Measurements from ENCODE around the gene MRPL43. TPM values are rescaled to one million over a fixed set of nuclear protein-coding genes. Genes with fewer than 3 reads are reported as not detected.

Gene MRPL43
- total and polyA plus RNA-seq, 2 experiments from 2014 or later = 83.5 to 145 TPM

DNA sequence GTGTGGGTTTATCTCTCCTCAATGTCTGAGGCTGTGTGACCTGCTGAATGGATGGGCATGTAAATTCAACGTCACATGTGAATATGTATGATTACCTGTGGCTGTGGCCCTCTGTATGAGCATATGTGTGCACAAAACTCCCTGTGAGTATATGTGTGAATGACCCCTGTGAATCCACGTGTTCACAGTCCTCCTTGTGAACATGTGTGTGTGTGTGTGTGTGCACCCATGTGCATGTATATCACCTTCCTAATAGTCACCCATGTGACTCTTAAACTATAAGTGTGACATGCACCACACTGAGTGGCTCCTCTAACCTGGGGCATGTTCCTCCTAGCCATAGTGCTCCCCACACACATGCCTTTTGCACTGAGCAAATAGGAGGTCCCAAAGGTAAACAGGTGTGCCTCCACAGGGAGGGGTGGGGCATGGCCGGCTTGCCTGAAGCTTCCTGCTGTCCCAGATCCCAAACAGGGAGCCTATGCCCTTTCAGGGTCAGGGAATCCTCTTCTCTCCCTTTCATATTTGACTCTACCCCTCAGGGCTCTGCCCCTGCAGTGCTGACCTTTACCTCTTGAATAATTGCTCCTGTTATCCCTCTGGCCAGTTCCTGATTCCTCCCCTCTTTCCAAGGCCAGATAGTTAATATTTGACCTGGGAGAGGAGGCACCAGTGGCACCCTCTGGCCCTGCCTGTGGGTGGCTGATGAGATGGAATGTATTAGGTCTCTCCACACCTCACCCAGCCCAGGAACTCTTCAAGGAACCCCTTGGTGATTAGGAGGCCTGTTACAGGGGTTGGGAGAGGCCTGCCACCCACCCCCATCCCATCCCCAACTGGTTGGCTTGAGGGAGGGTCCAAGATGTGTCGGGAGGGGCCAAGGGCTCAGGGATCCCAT, 16.1 kb downstream of the MRPL43 start:
- Histone ChIP-seq H3K79me2 (ENCODE audit: insufficient read depth) (no peaks in the 10 kb centered on the region), H4K20me1 (ENCODE audit: insufficient read depth) (no peaks in the 10 kb centered on the region), H3K4me1 (ENCODE audit: insufficient read depth) (0 out of 2 replicates have a peak, but pooled peaks cover 6% of the 10 kb centered on the region), H3F3A (ENCODE audit: insufficient read depth) (no peaks in the 10 kb centered on the region), H3K9me3 (ENCODE audit: low read depth) (no peaks in the 10 kb centered on the region), H3K36me3 (ENCODE audit: low read depth) (no peaks in the 10 kb centered on the region), H2AFZ (no peak overlapping the region), H3K4me3 (no peak overlapping the region), H3K9ac (no peak overlapping the region), H3K4me2 (ENCODE audit: unreplicated experiment) (no peak overlapping the region), H3K9me2 (ENCODE audit: insufficient read depth) (no peaks in the 10 kb centered on the region), H3K27me3 (replicated peaks; ENCODE audit: insufficient read depth) (no peaks in the 10 kb centered on the region), H3K27ac (no peak overlapping the region)
- WGBS, 2 experiments (ENCODE audit: low coverage in 1 of 2, low lambda C conversion rate in 2 of 2, missing lambda C conversion rate in 2 of 2) = 71 to 72% methylated on average over 4 of the region's 4 CpGs
- DNase-seq = no peak
- TF ChIP-seq EZH2 (IDR thresholded peaks at IDR 0.05; ENCODE audit: insufficient read depth, poor library complexity, severe bottlenecking) (no peak), EZH2phosphoT487 (IDR thresholded peaks at IDR 0.05; ENCODE audit: insufficient read depth, low read depth) (no peak)
- in situ Hi-C loops (cut with MboI) = no loop called here

DNA sequence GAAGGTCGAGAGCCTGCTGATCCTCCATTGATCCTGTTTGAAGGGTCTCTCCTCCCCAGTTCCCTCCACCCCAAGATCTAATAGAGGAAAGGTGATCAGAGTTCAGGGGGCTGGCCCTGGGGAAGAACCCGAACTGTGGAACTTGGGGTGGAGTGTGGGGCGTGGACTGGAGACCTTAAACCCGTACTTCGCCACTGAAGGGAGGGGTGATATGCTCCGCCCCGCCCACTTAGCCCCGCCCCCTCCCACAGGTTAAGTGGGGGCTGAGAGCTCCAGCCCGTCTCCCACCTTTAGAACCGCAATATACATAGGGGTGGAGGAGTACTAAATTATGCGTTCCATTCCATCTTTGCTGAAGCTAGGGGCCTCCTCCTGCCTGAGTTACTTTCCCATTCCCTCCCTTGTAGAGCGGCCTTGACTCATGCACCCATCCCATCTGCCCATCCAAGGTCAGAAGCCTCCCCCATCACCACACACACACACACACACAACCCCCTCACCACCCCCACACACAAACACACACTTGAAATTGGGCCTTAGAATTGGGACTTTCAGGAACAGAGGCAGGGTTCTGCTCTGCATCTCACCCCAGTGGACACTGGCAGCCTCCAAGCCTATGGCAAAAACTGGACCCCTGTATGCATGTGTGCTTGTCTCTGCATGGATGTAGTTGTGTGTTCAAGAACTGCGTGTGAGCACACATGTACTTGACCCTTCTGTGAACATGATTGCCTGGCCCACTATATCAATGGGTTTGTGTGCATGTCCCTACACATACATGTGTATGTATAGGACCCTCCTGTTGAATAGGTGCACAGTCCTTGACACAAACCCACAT, 17.0 kb downstream of the MRPL43 start:
- DNase-seq = no peak
- Histone ChIP-seq H3K9me2 (ENCODE audit: insufficient read depth) (no peaks in the 10 kb centered on the region), H3K27ac (no peak overlapping the region), H2AFZ (peak overlapping the region; percentile 74; the same call in 1 of the 2 replicates), H3K4me3 (0 out of 2 replicates have a peak overlapping the region, but pooled peaks have one; percentile 63), H3K9me3 (ENCODE audit: low read depth) (no peaks in the 10 kb centered on the region), H3K9ac (no peak overlapping the region), H3K4me1 (ENCODE audit: insufficient read depth) (0 out of 2 replicates have a peak, but pooled peaks cover 6% of the 10 kb centered on the region), H3F3A (ENCODE audit: insufficient read depth) (no peaks in the 10 kb centered on the region), H4K20me1 (ENCODE audit: insufficient read depth) (no peaks in the 10 kb centered on the region), H3K27me3 (replicated peaks; ENCODE audit: insufficient read depth) (no peaks in the 10 kb centered on the region), H3K36me3 (ENCODE audit: low read depth) (no peaks in the 10 kb centered on the region; the same call in 1 of the 2 replicates), H3K4me2 (ENCODE audit: unreplicated experiment) (no peak overlapping the region), H3K79me2 (ENCODE audit: insufficient read depth) (no peaks in the 10 kb centered on the region)
- TF ChIP-seq EZH2 (IDR thresholded peaks at IDR 0.05; ENCODE audit: insufficient read depth, poor library complexity, severe bottlenecking) = no peak
- no peak for TF ChIP-seq EZH2phosphoT487 (IDR thresholded peaks at IDR 0.05; ENCODE audit: insufficient read depth, low read depth)
- 51% methylated on average over 13 of the region's 13 CpGs for WGBS, 2 experiments (ENCODE audit: low coverage in 1 of 2, low lambda C conversion rate in 2 of 2, missing lambda C conversion rate in 2 of 2)
- in situ Hi-C loops (cut with MboI) = no loop called here

DNA sequence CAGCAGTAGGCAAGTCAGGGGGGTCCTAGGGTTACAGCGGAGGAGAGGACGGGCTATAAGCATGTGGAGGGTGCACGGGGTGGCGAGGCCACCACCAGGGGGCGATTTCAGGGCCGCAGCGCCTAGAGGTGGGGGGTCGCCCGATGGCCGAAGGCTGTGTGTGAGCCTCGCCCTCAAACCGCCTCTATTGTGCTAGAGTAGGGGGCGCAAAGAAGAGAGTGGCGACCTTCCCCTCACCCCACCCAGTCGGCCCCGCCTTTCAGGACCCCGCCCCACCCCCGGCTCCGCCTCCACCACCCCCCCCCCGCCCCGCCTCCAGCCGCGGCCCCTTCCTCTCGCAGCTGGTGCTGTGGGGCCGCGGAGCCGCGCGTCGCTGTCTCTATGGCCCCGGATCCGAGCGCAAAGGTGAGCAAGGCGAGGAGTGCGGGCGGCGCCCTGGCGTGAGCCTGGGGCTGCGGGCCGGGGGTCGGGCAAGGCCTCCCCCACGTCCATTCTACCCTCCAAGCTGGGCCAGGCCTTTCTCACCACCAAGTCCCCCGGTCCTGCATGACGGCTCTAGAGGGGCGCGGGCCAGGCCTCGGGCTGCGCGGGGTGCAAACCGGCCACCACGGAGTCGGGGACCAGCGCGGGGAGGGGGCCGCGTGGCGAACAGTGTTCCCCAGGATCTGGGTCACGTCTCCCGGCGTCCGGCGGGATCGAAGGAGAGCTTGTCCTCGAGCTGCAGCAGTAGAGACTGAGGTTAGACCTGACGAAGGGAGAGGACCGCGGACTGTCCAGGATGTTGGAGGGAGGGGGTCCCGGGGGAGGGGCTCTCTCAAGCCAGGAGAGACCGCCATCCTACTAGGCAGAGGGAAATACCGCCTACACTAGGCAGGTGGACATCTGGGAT, 17.9 kb downstream of the MRPL43 start, which contains the start of gene SEMA4G:
Gene SEMA4G (plus strand): TSS at position 318 of the 889 bp plus-strand sequence. CDS start 3,409 bp downstream, outside the sequence.
- Histone ChIP-seq H3K9me2 (ENCODE audit: insufficient read depth) (no peaks in the 10 kb centered on the region), H3K27me3 (replicated peaks; ENCODE audit: insufficient read depth) (no peaks in the 10 kb centered on the region), H3K4me3 (peak within 1 kb of the TSS; percentile 63), H3K9me3 (ENCODE audit: low read depth) (no peaks in the 10 kb centered on the region), H3K4me2 (ENCODE audit: unreplicated experiment) (peak within 1 kb of the TSS; percentile 65), H4K20me1 (ENCODE audit: insufficient read depth) (no peaks in the 10 kb centered on the region), H3F3A (ENCODE audit: insufficient read depth) (no peaks in the 10 kb centered on the region), H2AFZ (peak within 1 kb of the TSS; percentile 74), H3K36me3 (ENCODE audit: low read depth) (no peaks in the 10 kb centered on the region; the same call in 1 of the 2 replicates), H3K4me1 (ENCODE audit: insufficient read depth) (0 out of 2 replicates have a peak, but pooled peaks cover 6% of the 10 kb centered on the region), H3K9ac (0 out of 2 replicates have a peak within 1 kb of the TSS, but pooled peaks have one; percentile 13), H3K79me2 (ENCODE audit: insufficient read depth) (no peaks in the 10 kb centered on the region), H3K27ac (no peak within 1 kb of the TSS)
- in situ Hi-C loops (cut with MboI) = no loop called here
- peak; percentile 55 for DNase-seq
- WGBS, 2 experiments (ENCODE audit: low coverage in 1 of 2, low lambda C conversion rate in 2 of 2, missing lambda C conversion rate in 2 of 2) = 3 to 5% methylated on average over 41 to 58 of the region's 70 CpGs
- TF ChIP-seq EZH2 (IDR thresholded peaks at IDR 0.05; ENCODE audit: insufficient read depth, poor library complexity, severe bottlenecking) = no peak
- TF ChIP-seq EZH2phosphoT487 (IDR thresholded peaks at IDR 0.05; ENCODE audit: insufficient read depth, low read depth) = no peak
